ENCODE measurements around the gene PPP5C.

Gene PPP5C

GRCh38 chr19:46339446-46339845 is 7.4 kb upstream of the PPP5C start:
- no peak for DNase-seq

GRCh38 chr19:46340051-46340659 is 6.7 kb upstream of the PPP5C start:
- DNase-seq = no peak

GRCh38 chr19:46341937-46342336 is 5.0 kb upstream of the PPP5C start:
- no peak for DNase-seq

GRCh38 chr19:46344363-46344762 is 2.5 kb upstream of the PPP5C start:
- DNase-seq = no peak

GRCh38 chr19:46345157-46345556 is 1.7 kb upstream of the PPP5C start:
- DNase-seq = no peak

GRCh38 chr19:46347572-46347883 is 641 bp downstream of the PPP5C start:
- DNase-seq = no peak

- DNase-seq = no peak
Observed at GRCh38 chr19:46347985-46348384, 1.1 kb downstream of the PPP5C start.

- no peak for DNase-seq
Observed at GRCh38 chr19:46349311-46349993, 2.6 kb downstream of the PPP5C start.

- no peak for DNase-seq
Observed at GRCh38 chr19:46350029-46350757, 3.3 kb downstream of the PPP5C start.

GRCh38 chr19:46350758-46351159 is 3.9 kb downstream of the PPP5C start:
- peak; percentile 41 for DNase-seq

- no peak for DNase-seq
Observed at GRCh38 chr19:46351241-46352041, 4.6 kb downstream of the PPP5C start.

GRCh38 chr19:46353730-46354528 is 7.0 kb downstream of the PPP5C start:
- no peak for DNase-seq

- no peak for DNase-seq
Observed at GRCh38 chr19:46355234-46356148, 8.6 kb downstream of the PPP5C start.

- DNase-seq = no peak
Observed at GRCh38 chr19:46356149-46357055, 9.5 kb downstream of the PPP5C start.

- no peak for DNase-seq
Observed at GRCh38 chr19:46357846-46358583, 11.1 kb downstream of the PPP5C start.

- DNase-seq = no peak
Observed at GRCh38 chr19:46361915-46362314, 15.0 kb downstream of the PPP5C start.

GRCh38 chr19:46364359-46364758 is 17.5 kb downstream of the PPP5C start:
- no peak for DNase-seq

GRCh38 chr19:46365561-46365960 is 18.7 kb downstream of the PPP5C start:
- DNase-seq = no peak

- DNase-seq = no peak
Observed at GRCh38 chr19:46366620-46367292, 19.9 kb downstream of the PPP5C start.

Data from CD4-positive, alpha-beta T cell treated with Interferon gamma for 1 hour (primary cell).